KMS-11 (cell line): ENCODE measurements around the gene RASSF3.

Experiments used
- H2AFZ ChIP-seq: fragments of 200-600 bp; sonication (generic); 2 replicates; pipeline ENCODE4 v1.6.1; 2016; ENCODE audit warnings: antibody characterized with exemption, mixed run types, low read depth
- H3K27ac ChIP-seq: fragments of 200-600 bp; sonication (generic); 2 replicates; pipeline ENCODE4 v1.6.1; 2016; ENCODE audit warnings: mild to moderate bottlenecking, mixed run types
- H3K27me3 ChIP-seq: fragments of 200-600 bp; sonication (generic); 2 replicates; pipeline ENCODE4 v1.6.1; 2017; ENCODE audit warnings: mild to moderate bottlenecking, low read depth, mixed run types, moderate library complexity; ENCODE audit not compliant: insufficient read depth
- H3K36me3 ChIP-seq: fragments of 200-600 bp; sonication (generic); 2 replicates; pipeline ENCODE4 v1.6.1; 2017; ENCODE audit warnings: mild to moderate bottlenecking, mixed run types; ENCODE audit not compliant: insufficient read depth
- H3K4me1 ChIP-seq: fragments of 200-600 bp; sonication (generic); 2 replicates; pipeline ENCODE4 v1.6.1; 2016; ENCODE audit warnings: mild to moderate bottlenecking, low read depth, mixed run types; ENCODE audit not compliant: poor library complexity, severe bottlenecking
- H3K4me2 ChIP-seq: fragments of 200-600 bp; sonication (generic); 2 replicates; pipeline ENCODE4 v1.7.0; 2016; ENCODE audit warnings: mild to moderate bottlenecking, mixed run types
- H3K4me3 ChIP-seq: fragments of 200-600 bp; sonication (generic); IDR thresholded peaks from 2 replicates; pipeline ENCODE4 v1.6.1; 2017; ENCODE audit warnings: low read depth, low read length, mixed read lengths; ENCODE audit not compliant: insufficient read depth
- H3K79me2 ChIP-seq: fragments of 200-600 bp; sonication (generic); 2 replicates; pipeline ENCODE4 v1.6.1; 2016; ENCODE audit warnings: low read depth, mixed run types; ENCODE audit not compliant: insufficient read depth
- H3K9ac ChIP-seq: fragments of 200-600 bp; sonication (generic); 2 replicates; pipeline ENCODE4 v1.6.1; 2016; ENCODE audit warnings: mild to moderate bottlenecking, mixed run types
- H4K20me1 ChIP-seq: fragments of 200-600 bp; sonication (generic); 2 replicates; pipeline ENCODE4 v1.6.1; 2016; ENCODE audit warnings: mild to moderate bottlenecking, mixed run types; ENCODE audit not compliant: insufficient read depth
- CTCF ChIP-seq: fragments of 200-600 bp; sonication (generic); conservative IDR thresholded peaks from 2 replicates; pipeline ENCODE4 v1.6.1; 2017; ENCODE audit warnings: low read depth, mild to moderate bottlenecking, antibody characterized with exemption, low read length, moderate library complexity, mixed read lengths

RASSF3 gene

GRCh38 chr12:64706857-64707256 lies 96.6 kb downstream of the RASSF3 start:
- H3K27me3 ChIP-seq, result no peaks in the 10 kb centered on the region
- H2AFZ ChIP-seq, result no peak overlapping the region
- no peaks in the 10 kb centered on the region for H4K20me1 ChIP-seq
- no peak overlapping the region for H3K4me3 ChIP-seq
- no peak overlapping the region for H3K27ac ChIP-seq
- no peak for TF ChIP-seq CTCF
- no peaks in the 10 kb centered on the region for H3K79me2 ChIP-seq
- H3K4me2 ChIP-seq, result no peak overlapping the region
- no peaks in the 10 kb centered on the region for H3K4me1 ChIP-seq
- no peaks in the 10 kb centered on the region for H3K36me3 ChIP-seq
- H3K9ac ChIP-seq, result no peak overlapping the region

- no peaks in the 10 kb centered on the region for H3K79me2 ChIP-seq
- no peak overlapping the region for H3K4me2 ChIP-seq
- H3K4me3 ChIP-seq, result no peak overlapping the region
- no peak overlapping the region for H3K27ac ChIP-seq
- H2AFZ ChIP-seq, result no peak overlapping the region
- no peaks in the 10 kb centered on the region for H4K20me1 ChIP-seq
- no peaks in the 10 kb centered on the region for H3K4me1 ChIP-seq
- no peak for TF ChIP-seq CTCF
- no peak overlapping the region for H3K9ac ChIP-seq
- H3K27me3 ChIP-seq, result no peaks in the 10 kb centered on the region
- H3K36me3 ChIP-seq, result no peaks in the 10 kb centered on the region
These were observed 97.1 kb downstream of the RASSF3 start for GRCh38 chr12:64707362-64707761.

- Histone ChIP-seq H2AFZ (no peak overlapping the region), H3K4me3 (no peak overlapping the region), H3K4me1 (no peaks in the 10 kb centered on the region), H3K27ac (no peak overlapping the region), H3K27me3 (no peaks in the 10 kb centered on the region), H3K36me3 (no peaks in the 10 kb centered on the region), H3K4me2 (no peak overlapping the region), H3K79me2 (no peaks in the 10 kb centered on the region), H4K20me1 (no peaks in the 10 kb centered on the region), H3K9ac (no peak overlapping the region)
- no peak for TF ChIP-seq CTCF
These were observed 97.6 kb downstream of the RASSF3 start for GRCh38 chr12:64707926-64708325.

- no peaks in the 10 kb centered on the region for H4K20me1 ChIP-seq
- no peak for TF ChIP-seq CTCF
- H3K4me2 ChIP-seq, result no peak overlapping the region
- H3K9ac ChIP-seq, result no peak overlapping the region
- no peak overlapping the region for H3K4me3 ChIP-seq
- no peaks in the 10 kb centered on the region for H3K79me2 ChIP-seq
- H2AFZ ChIP-seq, result no peak overlapping the region
- H3K4me1 ChIP-seq, result no peaks in the 10 kb centered on the region
- no peak overlapping the region for H3K27ac ChIP-seq
- H3K27me3 ChIP-seq, result no peaks in the 10 kb centered on the region
- H3K36me3 ChIP-seq, result no peaks in the 10 kb centered on the region
These were observed 99.1 kb downstream of the RASSF3 start for GRCh38 chr12:64709429-64709828.

GRCh38 chr12:64713376-64713775 lies 103.1 kb downstream of the RASSF3 start:
- no peaks in the 10 kb centered on the region for H3K36me3 ChIP-seq
- no peaks in the 10 kb centered on the region for H3K4me1 ChIP-seq
- no peaks in the 10 kb centered on the region for H3K79me2 ChIP-seq
- H3K4me2 ChIP-seq, result no peak overlapping the region
- no peaks in the 10 kb centered on the region for H4K20me1 ChIP-seq
- H2AFZ ChIP-seq, result no peak overlapping the region
- H3K9ac ChIP-seq, result no peak overlapping the region
- no peak for TF ChIP-seq CTCF
- H3K4me3 ChIP-seq, result no peak overlapping the region
- no peak overlapping the region for H3K27ac ChIP-seq
- no peaks in the 10 kb centered on the region for H3K27me3 ChIP-seq
